Esophagus muscularis mucosa (tissue), 3 donors: ENCODE data around the gene RIN1.

ENCODE experiments used
- CTCF ChIP-seq, 3 experiments: fragments of 200-600 bp in 2 of 3; fragments of 450-650 bp in 1 of 3; sonication (generic) in 2 of 3; IDR thresholded peaks; one replicate each; pipeline ENCODE4 v1.5.1; 2017 to 2019; ENCODE audit warnings: antibody characterized with exemption in 3 of 3, mild to moderate bottlenecking in 2 of 3, moderate library complexity in 1 of 3
- POLR2A ChIP-seq: fragments of 450-650 bp; IDR thresholded peaks from one replicate; pipeline ENCODE4 v1.6.1; 2017; ENCODE audit warnings: antibody characterized with exemption, moderate library complexity, mild to moderate bottlenecking, low read depth

DNA sequence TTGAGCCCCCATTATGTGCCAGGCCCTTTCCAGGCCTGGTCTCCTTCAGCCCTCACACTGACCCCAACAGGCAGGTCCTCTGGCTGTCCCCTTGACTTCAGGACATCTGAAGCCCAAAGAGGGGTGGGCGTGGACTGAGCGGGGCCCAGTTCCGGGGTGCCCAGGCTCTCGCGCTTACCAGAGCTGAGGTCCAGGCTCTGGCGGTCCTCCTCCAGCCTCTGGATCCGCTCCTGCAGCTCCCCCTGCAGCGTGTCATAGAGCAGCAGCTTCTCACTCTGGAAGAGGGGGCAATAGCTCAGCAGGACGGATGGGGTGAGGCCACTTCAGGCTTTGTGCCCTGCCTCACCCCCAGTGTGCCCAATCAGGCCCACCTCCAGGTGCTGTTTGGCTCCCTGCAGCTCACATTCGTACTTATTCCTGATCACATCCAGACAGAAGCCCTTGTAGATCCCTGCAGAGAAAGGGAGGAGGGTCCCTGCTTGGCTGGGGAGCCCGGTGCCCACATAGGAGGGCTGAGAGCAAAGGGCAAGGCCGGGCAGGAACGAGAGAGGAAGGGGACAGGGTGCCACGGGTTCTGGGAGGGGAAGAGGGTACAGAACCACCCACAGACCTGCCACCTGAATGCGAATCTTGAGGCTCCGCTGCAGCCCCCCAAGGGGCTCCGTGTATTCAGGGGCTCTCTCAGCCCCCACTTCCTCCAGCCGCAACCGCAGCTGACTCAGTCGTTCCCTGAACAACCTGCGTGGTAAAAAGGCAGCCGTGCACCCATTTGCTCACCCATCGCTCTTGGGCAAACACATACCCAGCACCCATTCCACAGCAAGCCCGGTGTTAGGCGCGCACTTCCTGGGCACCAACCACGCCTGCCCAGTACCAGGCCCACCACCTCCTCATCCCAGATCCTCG is 4.6 kb upstream of the RIN1 start:
- TF ChIP-seq CTCF (IDR thresholded peaks at IDR 0.05) (no peak), POLR2A (no peak)
